MM.1S (cell line): ENCODE measurements around the gene MRPL52.

Source experiments
- CTCF ChIP-seq: fragments of 300-600 bp; sonication (generic); IDR thresholded peaks from 2 replicates; pipeline ENCODE4 v1.5.1; 2016; ENCODE audit warnings: antibody characterized with exemption, low read length, mixed read lengths
- EZH2 ChIP-seq: fragments of 300-600 bp; sonication (generic); optimal IDR thresholded peaks from 2 replicates; pipeline ENCODE3; 2017; ENCODE audit warnings: low read depth, mild to moderate bottlenecking, antibody characterized with exemption, low read length, mixed read lengths
- EZH2phosphoT487 ChIP-seq: fragments of 300-600 bp; sonication (generic); IDR thresholded peaks from 2 replicates; pipeline ENCODE4 v1.6.1; 2018; ENCODE audit warnings: antibody characterized with exemption, low read length

GRCh38 chr14:22802860-22803686 is 26.6 kb upstream of the MRPL52 start:
- no peak for TF ChIP-seq CTCF
- no peak for TF ChIP-seq EZH2
- TF ChIP-seq EZH2phosphoT487: no peak
